Dermis microvascular lymphatic vessel endothelial cell (primary cell): ENCODE data around the gene RHBDL3. TPM values are rescaled to one million over a fixed set of nuclear protein-coding genes. Genes with fewer than 3 reads are reported as not detected.
"Not testable (repeated sequence)": the region's sequence is repeated elsewhere in the genome, so short reads cannot be mapped to it uniquely, and the experiment has no call there.

Source experiments
- DNase-seq, 2 donors: peaks; one replicate each; pipeline versions ENCODE4 v3.0.0 to v3.0.0-alpha.2; 2010; ENCODE audit warnings: low read depth in 2 of 2
- total RNA-seq: library from RNA; depleted of rRNA; stranded (reverse); fragments of >200 nt; gene quantifications from 2 replicates; pipeline ENCODE4 v1.2.1, GENCODE V29; 2014

RHBDL3 gene
- total RNA-seq, 1 donor from 2014 or later, result under 0.01 TPM

- DNase-seq, result no peak
Measured at GRCh38 chr17:32289471-32290070, 23.9 kb downstream of the RHBDL3 start.

GRCh38 chr17:32292094-32292493 lies 26.5 kb downstream of the RHBDL3 start:
- no peak for DNase-seq

GRCh38 chr17:32297424-32297823 lies 31.8 kb downstream of the RHBDL3 start:
- DNase-seq, result no peak

GRCh38 chr17:32297860-32298259 lies 32.2 kb downstream of the RHBDL3 start:
- DNase-seq, result no peak

- DNase-seq, result no peak
Measured at GRCh38 chr17:32298298-32298697, 32.7 kb downstream of the RHBDL3 start.

- no peak for DNase-seq
Measured at GRCh38 chr17:32298721-32299579, 33.3 kb downstream of the RHBDL3 start.

GRCh38 chr17:32299580-32300164 lies 34.0 kb downstream of the RHBDL3 start:
- DNase-seq, result no peak

- no peak for DNase-seq
Measured at GRCh38 chr17:32302037-32302436, 36.4 kb downstream of the RHBDL3 start.

GRCh38 chr17:32302860-32303649 lies 37.4 kb downstream of the RHBDL3 start:
- DNase-seq, result peak in 1 of 2 donors; percentile 16

- DNase-seq, result no peak
Measured at GRCh38 chr17:32303781-32304288, 38.2 kb downstream of the RHBDL3 start.

- DNase-seq, result no peak
Measured at GRCh38 chr17:32305049-32305448, 39.4 kb downstream of the RHBDL3 start.

- no peak for DNase-seq
Measured at GRCh38 chr17:32307658-32308057, 42.0 kb downstream of the RHBDL3 start.

GRCh38 chr17:32311028-32311536 lies 45.5 kb downstream of the RHBDL3 start:
- no peak for DNase-seq

GRCh38 chr17:32314636-32315035 lies 49.0 kb downstream of the RHBDL3 start:
- DNase-seq, result no peak

GRCh38 chr17:32315171-32315570 lies 49.5 kb downstream of the RHBDL3 start:
- DNase-seq, result no peak

GRCh38 chr17:32316653-32317052 lies 51.0 kb downstream of the RHBDL3 start:
- not testable (repeated sequence) for DNase-seq

- no peak for DNase-seq
Measured at GRCh38 chr17:32317353-32317752, 51.7 kb downstream of the RHBDL3 start.

- no peak for DNase-seq
Measured at GRCh38 chr17:32318071-32318470, 52.4 kb downstream of the RHBDL3 start.

GRCh38 chr17:32319548-32319905 lies 53.9 kb downstream of the RHBDL3 start:
- peak in 1 of 2 donors; percentile 56 for DNase-seq

- DNase-seq, result not testable (repeated sequence)
Measured at GRCh38 chr17:32320080-32320479, 54.4 kb downstream of the RHBDL3 start.

GRCh38 chr17:32320847-32321246 lies 55.2 kb downstream of the RHBDL3 start:
- no peak for DNase-seq
